ENCODE results near the gene STIP1. TPM values are rescaled to one million over a fixed set of nuclear protein-coding genes. Genes with fewer than 3 reads are reported as not detected.

Gene STIP1
- total RNA-seq, 4 donors from 2014 or later, result 67.5 to 86.0 (median 78.3) TPM

- peak in 1 of 2 donors; percentile 84 for DNase-seq (ENCODE audit: low spot score in 2 of 2)
- H3K4me3 ChIP-seq (ENCODE audit: low read depth, poor library complexity, severe bottlenecking), result no peak overlapping the region
- 80 to 84% methylated on average over 16 to 17 of the region's 17 CpGs for WGBS, 2 donors
- no peak for TF ChIP-seq POLR2A (IDR thresholded peaks at IDR 0.05)
- TF ChIP-seq CTCF (IDR thresholded peaks at IDR 0.05), result no peak
- intact Hi-C loops (cut with DNase I; ENCODE audit: low total_unique reads), result no loop called here
Observed at GRCh38 chr11:64224151-64224890, 38.4 kb downstream of the STIP1 start.

GRCh38 chr11:64224891-64225607 lies 39.1 kb downstream of the STIP1 start:
- peak overlapping the region; percentile 72 for H3K4me3 ChIP-seq (ENCODE audit: low read depth, poor library complexity, severe bottlenecking)
- DNase-seq (ENCODE audit: low spot score in 2 of 2), result peak in 1 of 2 donors; percentile 83
- TF ChIP-seq POLR2A (IDR thresholded peaks at IDR 0.05), result no peak
- no peak for TF ChIP-seq CTCF (IDR thresholded peaks at IDR 0.05)
- intact Hi-C loops (cut with DNase I; ENCODE audit: low total_unique reads), result no loop called here
- WGBS, 2 donors, result 56 to 69% methylated on average over 16 to 21 of the region's 22 CpGs

GRCh38 chr11:64225608-64226506 lies 39.9 kb downstream of the STIP1 start, which contains the start of the genes NUDT22 and TRPT1:
NUDT22 (plus strand) TSS chr11:64226274; CDS start chr11:64226653, 379 bp downstream.
TRPT1 (minus strand) TSS chr11:64226186; CDS start chr11:64225860, 326 bp downstream.
- intact Hi-C loops (cut with DNase I; ENCODE audit: low total_unique reads), result no loop called here
- 0 to 1% methylated on average over 23 to 34 of the region's 54 CpGs for WGBS, 2 donors

GRCh38 chr11:64226507-64227051 lies 40.6 kb downstream of the STIP1 start:
- peak overlapping the region; percentile 72 for H3K4me3 ChIP-seq (ENCODE audit: low read depth, poor library complexity, severe bottlenecking)
- 0 to 1% methylated on average over 4 to 20 of the region's 26 CpGs for WGBS, 2 donors
- DNase-seq (ENCODE audit: low spot score in 2 of 2), result peak in 1 of 2 donors; percentile 91
- intact Hi-C loops (cut with DNase I; ENCODE audit: low total_unique reads), result no loop called here
- TF ChIP-seq POLR2A (IDR thresholded peaks at IDR 0.05), result no peak
- no peak for TF ChIP-seq CTCF (IDR thresholded peaks at IDR 0.05)

More at GRCh38 chr11:64225608-64226506, 39.9 kb downstream of the STIP1 start, which contains the start of the genes NUDT22 and TRPT1:
- H3K4me3 ChIP-seq (ENCODE audit: low read depth, poor library complexity, severe bottlenecking), result peak within 1 kb of the TSS; percentile 72
- TF ChIP-seq POLR2A (IDR thresholded peaks at IDR 0.05) (peak in 1 of 2 donors; percentile 57), CTCF (IDR thresholded peaks at IDR 0.05) (no peak)
- peak; percentile 89 to 99 for DNase-seq (ENCODE audit: low spot score in 2 of 2)

GRCh38 chr11:64227405-64227956 lies 41.5 kb downstream of the STIP1 start:
- 62 to 63% methylated on average over 3 of the region's 3 CpGs for WGBS, 2 donors
- peak in 1 of 2 donors; percentile 82 for DNase-seq (ENCODE audit: low spot score in 2 of 2)

More at GRCh38 chr11:64227405-64227956, 41.5 kb downstream of the STIP1 start:
- no peak for TF ChIP-seq POLR2A (IDR thresholded peaks at IDR 0.05)
- no peak for TF ChIP-seq CTCF (IDR thresholded peaks at IDR 0.05)
- no peak overlapping the region for H3K4me3 ChIP-seq (ENCODE audit: low read depth, poor library complexity, severe bottlenecking)
- intact Hi-C loops (cut with DNase I; ENCODE audit: low total_unique reads), result no loop called here

All from lower leg skin (tissue), 4 donors.